Fibroblast of mammary gland (primary cell): ENCODE results near the gene MIGA1.
A peak's percentile ranks its signal among the peaks of the same experiment; 100 is the strongest.

Source experiments
- DNase-seq: peaks from one replicate; pipeline ENCODE4 v3.0.0-alpha.2; 2010; ENCODE audit warnings: low read depth
- H3K4me3 ChIP-seq: 2 replicates; pipeline ENCODE4 v1.5.1; 2011; ENCODE audit warnings: low read depth, mild to moderate bottlenecking, low read length, moderate library complexity; ENCODE audit not compliant: control insufficient read depth
- CTCF ChIP-seq: conservative IDR thresholded peaks from 2 replicates; pipeline ENCODE4 v1.5.1; 2011; ENCODE audit warnings: low read depth, low read length, inconsistent platforms; ENCODE audit not compliant: control insufficient read depth, insufficient read depth

MIGA1 gene

DNA sequence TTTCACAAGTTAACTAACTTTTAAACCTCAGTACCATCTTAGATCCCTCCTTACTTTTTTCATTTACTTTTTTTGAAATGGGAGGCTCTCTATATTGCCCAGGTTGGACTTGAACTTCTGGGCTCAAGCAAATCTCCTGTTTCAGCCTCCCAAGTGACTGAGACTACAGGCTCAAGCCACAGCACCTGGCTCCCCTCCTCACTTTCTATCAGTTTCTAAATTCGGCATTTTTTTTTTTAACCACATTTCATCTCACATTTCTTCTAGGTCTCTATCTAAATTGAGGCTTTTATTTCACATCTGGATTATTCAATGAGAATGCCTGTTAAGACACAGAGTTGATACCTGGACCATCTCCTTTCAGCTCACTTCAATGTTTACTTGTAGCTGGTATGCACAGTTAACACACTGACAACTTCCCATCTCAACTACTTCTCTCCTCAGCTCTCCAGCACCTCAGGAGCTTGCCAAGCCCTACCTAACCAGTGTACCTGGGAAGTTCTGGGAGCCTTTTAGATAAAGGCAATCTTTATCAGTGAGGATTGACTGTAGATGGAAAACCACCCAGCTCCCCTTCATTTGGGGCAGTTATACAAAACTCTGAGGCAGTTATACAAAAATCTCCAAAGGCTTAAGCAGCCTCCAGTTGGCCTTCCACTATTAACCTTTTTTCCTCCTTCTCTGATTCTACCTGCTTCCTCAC is 23.2 kb upstream of the MIGA1 start:
- no peak for DNase-seq
- no peak for TF ChIP-seq CTCF
- H3K4me3 ChIP-seq, result no peak overlapping the region

GRCh38 chr1:77757066-77757584 is 22.3 kb upstream of the MIGA1 start:
- H3K4me3 ChIP-seq, result no peak overlapping the region
- TF ChIP-seq CTCF, result no peak
- no peak for DNase-seq

DNA sequence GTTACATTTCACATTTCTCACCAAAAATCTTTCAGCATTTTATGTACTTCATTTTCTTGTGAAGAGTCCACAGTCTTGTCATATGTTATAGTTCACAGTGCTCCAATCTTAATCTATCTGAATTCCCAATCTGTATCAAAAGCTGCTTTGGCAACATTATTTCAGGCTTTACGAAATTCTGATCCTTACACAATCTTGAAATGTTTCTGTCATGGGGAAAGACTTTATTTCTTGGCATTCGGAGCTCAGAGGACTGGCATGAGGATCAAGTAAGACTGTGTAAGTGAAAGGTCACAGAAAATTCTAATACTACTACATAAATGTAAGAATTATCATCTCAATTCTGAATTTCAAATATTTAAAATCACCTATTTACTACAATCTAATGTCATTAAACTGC is 21.8 kb upstream of the MIGA1 start:
- peak overlapping the region; percentile 92 for H3K4me3 ChIP-seq
- no peak for TF ChIP-seq CTCF
- DNase-seq, result peak; percentile 80

- no peak for TF ChIP-seq CTCF
- DNase-seq, result peak; percentile 63
- H3K4me3 ChIP-seq, result peak within 1 kb of the TSS; percentile 92
These were observed 20.1 kb upstream of the MIGA1 start, which contains the start of gene USP33 for GRCh38 chr1:77759071-77760028. TSS of gene USP33 (minus strand) at chr1:77759852. CDS start at chr1:77741697, 18,155 bp downstream.

GRCh38 chr1:77762072-77762476 is 17.4 kb upstream of the MIGA1 start:
- TF ChIP-seq CTCF, result no peak
- peak; percentile 86 for DNase-seq
- no peak overlapping the region for H3K4me3 ChIP-seq

- no peak for TF ChIP-seq CTCF
- DNase-seq, result no peak
- H3K4me3 ChIP-seq, result no peak overlapping the region
These were observed 11.4 kb upstream of the MIGA1 start for GRCh38 chr1:77768006-77768405.
